ENCODE measurements around the gene NXPH1.
"Not testable (repeated sequence)": the region's sequence is repeated elsewhere in the genome, so short reads cannot be mapped to it uniquely, and the experiment has no call there.

Gene NXPH1

DNA sequence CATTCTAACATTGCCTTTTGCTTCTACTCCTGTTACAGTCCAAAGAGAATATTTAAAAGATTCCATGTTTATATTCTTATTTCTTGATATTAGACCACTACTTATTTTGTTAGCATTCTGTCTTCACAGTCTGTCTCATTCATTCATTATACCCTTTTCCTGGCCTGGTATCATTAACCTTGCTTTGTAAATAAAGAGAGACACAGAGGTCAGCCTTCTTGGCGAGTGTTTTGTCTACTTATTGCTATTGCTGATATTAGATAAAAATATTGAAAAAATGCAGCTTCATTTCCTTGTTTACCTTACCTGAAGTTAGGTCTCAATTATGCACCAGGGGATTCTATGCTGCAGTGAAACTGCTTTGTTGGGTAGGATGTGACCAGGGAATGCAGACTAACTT is 179.2 kb downstream of the NXPH1 start:
- no peak for DNase-seq

GRCh38 chr7:8613191-8613590 is 179.8 kb downstream of the NXPH1 start:
- DNase-seq = no peak

DNA sequence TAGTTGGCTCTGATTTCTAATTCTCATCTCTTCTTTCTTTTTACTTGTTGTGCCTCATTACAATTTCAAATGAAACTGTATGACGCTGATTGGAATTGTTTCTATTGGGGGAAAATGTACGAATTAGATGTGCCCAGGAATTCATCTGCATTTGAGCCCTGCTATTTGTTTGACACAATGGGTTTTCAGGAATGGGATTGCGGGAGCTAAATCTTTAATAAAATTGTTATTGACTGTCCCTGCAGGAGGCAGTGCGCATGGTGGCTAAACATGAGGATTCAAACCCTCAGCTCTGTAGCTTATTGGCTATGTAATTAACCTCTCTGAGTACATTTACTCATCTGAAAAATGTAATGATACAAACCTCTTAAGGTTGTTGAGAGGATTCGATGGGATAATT is 181.6 kb downstream of the NXPH1 start:
- DNase-seq = no peak

DNA sequence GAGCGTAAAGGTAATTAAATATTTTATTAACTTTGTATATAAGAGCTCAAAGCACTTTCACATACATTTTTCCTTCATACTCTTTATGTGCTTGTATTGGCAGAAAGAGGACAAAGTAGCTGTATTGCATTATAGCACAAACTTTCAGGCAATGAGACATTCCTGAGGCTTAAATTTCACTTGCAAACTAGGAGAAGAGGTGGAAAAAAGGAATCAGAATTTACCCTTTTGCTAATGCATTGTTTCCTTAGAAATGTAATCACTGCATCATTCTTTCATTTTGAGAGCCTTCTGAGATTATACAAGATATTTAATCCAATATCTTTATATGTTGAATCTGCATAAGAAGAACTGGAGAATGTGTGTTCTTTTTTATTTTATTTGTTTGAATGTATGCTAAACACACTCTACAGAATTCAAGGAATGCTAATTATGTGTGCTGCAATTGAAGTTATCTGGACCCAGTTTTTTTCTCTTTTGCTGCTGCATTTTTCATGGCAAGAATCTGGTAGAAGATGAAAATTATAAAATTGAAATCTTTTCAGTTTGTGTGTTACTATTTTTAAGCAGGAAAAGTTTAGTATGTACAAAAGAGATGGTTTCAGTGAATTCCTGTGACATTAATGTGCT is 185.1 kb downstream of the NXPH1 start:
- no peak for DNase-seq

GRCh38 chr7:8620169-8620568 is 186.8 kb downstream of the NXPH1 start:
- no peak for DNase-seq

GRCh38 chr7:8625612-8626011 is 192.2 kb downstream of the NXPH1 start:
- DNase-seq = no peak

DNA sequence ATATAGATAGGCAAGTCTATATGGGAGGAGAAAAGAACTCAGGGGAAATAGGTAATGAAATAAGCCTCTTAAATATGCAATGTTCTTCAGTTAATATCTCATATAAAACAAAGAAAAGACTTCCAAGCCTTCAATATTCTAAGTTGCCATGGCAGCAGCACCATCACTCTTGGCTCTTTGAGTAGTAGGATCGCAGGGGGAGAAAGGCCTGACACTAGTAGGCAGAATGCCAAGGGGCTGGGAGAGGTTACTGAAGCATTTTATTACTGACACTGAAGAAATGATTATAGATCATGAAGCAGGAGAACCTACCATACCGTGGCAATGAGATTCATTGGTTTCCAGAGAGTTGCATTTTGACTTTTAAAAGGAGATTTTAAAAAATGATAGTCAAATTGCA is 193.9 kb downstream of the NXPH1 start:
- no peak for DNase-seq

DNA sequence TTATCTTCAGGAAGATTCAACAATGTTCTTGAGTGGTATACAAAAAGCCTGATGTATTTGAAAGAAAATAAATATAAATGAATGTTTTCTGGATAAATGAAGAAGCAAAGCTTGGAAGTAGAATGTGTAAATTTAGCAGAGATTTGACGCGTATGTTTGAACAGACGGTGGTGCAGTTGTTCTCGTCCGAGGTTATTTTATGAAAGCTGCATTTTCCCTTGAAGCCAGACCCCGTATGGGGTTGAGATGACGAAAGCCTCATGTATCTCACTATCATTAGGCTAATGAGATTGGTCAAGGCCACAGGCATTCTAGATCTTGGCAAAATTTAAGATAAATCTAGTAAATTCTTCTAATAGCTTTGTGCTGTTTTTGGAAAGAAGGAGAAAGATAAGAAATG is 195.2 kb downstream of the NXPH1 start:
- DNase-seq = no peak

- no peak for DNase-seq
These were observed 196.1 kb downstream of the NXPH1 start for GRCh38 chr7:8629504-8629903.

DNA sequence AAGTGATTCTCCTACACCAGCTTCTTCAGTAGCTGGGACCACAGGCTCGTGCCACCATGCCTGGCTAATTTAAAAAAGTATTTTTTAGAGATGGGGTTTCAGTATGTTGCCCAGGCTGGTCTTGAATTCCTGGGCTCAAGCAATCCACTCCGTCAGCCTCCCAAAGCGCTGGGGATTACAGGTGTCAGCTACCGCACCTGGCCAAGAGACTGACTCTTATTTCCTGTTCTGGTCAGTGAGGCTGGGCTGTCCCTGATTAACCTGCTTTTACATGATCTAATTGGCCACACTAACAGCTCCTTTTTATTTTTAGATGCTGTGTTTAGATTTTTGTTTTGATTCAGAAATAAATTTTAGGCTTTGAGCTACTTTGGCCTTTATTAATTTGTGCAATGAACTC is 203.9 kb downstream of the NXPH1 start:
- no peak for DNase-seq

DNA sequence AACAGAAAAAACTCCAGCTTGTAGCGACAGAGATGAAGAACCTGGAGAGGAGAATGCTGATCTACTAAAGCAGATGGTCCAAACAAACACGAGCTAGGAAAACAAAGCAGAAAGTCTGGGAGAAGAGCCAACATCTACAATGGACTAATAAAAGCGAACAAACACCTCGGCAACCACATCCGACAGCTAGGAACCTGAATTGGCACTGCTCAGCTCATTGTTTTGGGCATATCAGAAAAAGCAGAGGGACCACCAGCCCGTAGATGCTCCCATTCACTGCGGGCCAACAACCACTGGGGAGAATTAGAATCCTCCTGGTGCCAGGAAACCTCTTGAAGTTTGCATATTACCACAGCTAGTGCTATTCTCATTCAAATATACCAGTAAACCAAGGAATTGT is 204.7 kb downstream of the NXPH1 start:
- DNase-seq = no peak

GRCh38 chr7:8639668-8640067 is 206.3 kb downstream of the NXPH1 start:
- DNase-seq = no peak

GRCh38 chr7:8640671-8641070 is 207.3 kb downstream of the NXPH1 start:
- no peak for DNase-seq

DNA sequence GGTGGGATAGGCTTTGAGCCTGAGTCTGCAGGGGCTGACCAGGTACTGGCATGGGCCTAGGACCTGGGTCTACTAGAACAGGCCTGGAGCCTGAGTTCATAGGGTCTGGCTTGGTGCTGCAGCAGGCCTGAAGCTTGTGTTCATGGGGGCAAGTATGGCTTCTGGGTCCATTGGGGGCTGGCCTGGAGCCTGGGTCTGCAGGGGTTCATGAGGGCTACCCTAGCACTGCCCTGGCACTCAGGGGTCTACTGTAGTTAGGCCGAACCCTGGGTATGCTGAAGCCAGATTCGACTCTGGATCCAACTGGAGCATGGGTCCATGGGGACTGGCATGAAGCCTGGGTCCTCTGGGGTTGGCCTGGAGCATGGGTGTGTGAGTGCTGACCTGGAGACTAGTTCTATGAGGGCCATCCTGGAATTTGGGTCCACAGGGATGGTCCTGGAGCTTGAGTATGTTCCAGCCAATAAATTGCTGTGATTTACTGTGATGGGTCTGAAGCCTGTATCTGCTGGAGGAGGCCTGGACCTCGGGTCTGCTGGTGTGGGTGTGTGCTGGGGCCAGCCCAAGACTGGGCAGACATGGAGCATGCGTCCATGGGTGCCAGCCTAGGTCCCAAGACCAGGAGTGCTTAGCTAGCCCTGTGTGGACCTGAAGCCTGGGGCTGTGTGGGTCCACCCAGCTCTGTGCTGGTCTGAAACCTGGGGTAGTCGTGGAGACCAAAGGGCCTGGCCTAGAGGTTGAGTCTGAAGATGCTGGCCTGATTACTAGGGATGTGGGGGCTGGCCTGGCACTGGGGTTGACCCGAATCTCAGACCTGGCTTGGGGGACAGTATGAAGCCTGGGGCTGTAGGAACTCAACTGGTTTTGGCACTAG is 235.5 kb downstream of the NXPH1 start:
- DNase-seq = no peak

- DNase-seq = no peak
These were observed 236.1 kb downstream of the NXPH1 start for GRCh38 chr7:8669501-8669851.

GRCh38 chr7:8684426-8684825 is 251.0 kb downstream of the NXPH1 start:
- DNase-seq = no peak

GRCh38 chr7:8699875-8700624 is 266.6 kb downstream of the NXPH1 start:
- DNase-seq = no peak

DNA sequence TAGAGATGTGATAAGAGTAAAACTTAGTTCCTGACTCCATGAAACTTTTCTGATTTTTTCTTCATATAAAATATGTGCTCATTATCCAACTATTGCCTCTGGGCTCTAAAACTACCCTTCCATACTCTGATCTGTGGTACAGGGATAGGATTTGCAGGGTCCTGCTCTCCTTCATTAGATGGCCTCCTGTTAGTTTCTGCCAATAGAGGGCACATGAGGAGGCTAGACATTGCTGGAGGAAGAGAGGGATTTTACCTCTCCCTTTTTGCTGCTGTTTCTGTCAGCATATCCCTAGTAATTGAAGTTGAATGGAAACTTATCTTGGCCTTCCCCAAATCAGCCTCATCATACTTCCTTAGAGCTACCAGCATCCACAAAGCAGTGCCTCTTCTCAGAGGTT is 269.4 kb downstream of the NXPH1 start:
- no peak for DNase-seq

- DNase-seq = no peak
These were observed 276.7 kb downstream of the NXPH1 start for GRCh38 chr7:8710124-8710523.

DNA sequence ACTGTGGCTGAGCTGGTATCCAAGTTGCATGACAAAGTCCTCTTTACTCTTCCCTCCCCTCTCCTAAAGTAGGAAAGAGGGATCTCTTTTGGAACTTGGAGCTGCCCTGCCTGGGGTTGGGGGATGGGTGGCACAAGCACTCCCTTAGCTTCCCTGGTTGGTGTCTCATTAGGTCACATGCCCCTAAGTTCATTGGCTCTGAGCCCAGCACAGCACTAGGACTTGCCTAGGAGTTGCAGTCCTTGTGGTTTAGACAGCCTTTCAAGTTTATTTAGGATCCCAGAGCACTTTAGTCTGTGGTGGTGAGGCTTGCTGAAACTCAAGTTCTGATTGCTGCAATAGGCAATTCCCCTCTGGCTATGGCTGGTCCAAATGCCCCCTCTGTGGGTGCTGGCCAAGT is 281.4 kb downstream of the NXPH1 start:
- DNase-seq = no peak

DNA sequence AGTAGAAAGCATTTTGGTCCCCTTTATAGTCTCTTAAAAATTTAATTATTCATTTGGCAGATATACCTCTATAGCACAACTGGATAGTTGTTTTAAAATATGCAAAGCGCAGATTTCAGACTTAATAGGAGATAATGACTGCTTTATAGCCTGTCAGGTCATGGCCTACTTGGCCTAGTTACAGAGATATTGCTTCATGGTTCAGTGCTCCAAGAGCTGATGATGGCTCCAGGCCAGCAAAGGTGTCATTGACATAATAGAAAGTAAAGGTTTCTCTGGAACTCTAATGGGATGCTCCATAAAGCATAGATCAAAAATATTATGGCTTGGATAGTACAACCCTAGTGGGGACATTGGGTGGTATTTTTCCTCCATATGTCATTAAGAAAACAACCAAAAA is 285.7 kb downstream of the NXPH1 start:
- DNase-seq = no peak

- DNase-seq = no peak
These were observed 290.8 kb downstream of the NXPH1 start for GRCh38 chr7:8724080-8724718.

GRCh38 chr7:8731756-8732155 is 298.3 kb downstream of the NXPH1 start:
- not testable (repeated sequence) for DNase-seq

DNA sequence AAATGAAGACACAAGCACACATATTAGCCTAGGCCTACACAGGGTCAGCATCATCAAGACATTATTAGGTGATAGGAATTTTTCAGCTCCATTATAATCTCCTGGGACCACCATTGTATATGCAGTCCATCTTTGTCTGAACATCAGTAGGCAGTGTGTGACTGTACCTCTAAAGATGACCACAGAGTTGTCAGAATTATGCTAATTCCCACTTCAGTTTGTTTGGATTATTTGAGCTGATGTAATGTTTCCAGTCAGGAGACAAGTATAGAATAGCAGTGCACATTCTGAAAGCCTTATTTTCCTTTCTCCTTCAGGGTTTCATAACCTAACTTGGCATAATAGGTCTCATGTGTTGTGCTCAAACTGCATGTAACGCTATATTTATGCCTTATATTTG is 306.4 kb downstream of the NXPH1 start:
- no peak for DNase-seq

All from activated CD4-positive, alpha-beta T cell treated with anti-CD3 and anti-CD28 coated beads, Interleukin-2, amount 50 U/mL, for 1 hour (primary cell).